H9 (cell line): ENCODE data around the gene EBP. TPM values are rescaled to one million over a fixed set of nuclear protein-coding genes. Genes with fewer than 3 reads are reported as not detected.

Experiments
- DNase-seq: peaks from one replicate; pipeline ENCODE4 v3.0.0-alpha.2; 2017
- H2AFZ ChIP-seq: one replicate; pipeline ENCODE4 v1.6.1; 2013; ENCODE audit warnings: mild to moderate bottlenecking, low read length, control low read depth, moderate library complexity
- H2AK5ac ChIP-seq: 2 replicates; pipeline ENCODE4 v1.6.1; 2013; ENCODE audit warnings: low read length, control low read depth, mixed read lengths; ENCODE audit not compliant: insufficient read length
- H2BK120ac ChIP-seq: one replicate; pipeline ENCODE4 v1.6.1; 2013; ENCODE audit warnings: low read depth, mild to moderate bottlenecking, low read length, control low read depth, inconsistent platforms; ENCODE audit not compliant: poor library complexity, severe bottlenecking
- H2BK12ac ChIP-seq: 2 replicates; pipeline ENCODE4 v1.6.1; 2013; ENCODE audit warnings: low read length, control low read depth, mixed read lengths, low read depth; ENCODE audit not compliant: insufficient read length
- H2BK15ac ChIP-seq: 2 replicates; pipeline ENCODE4 v1.6.1; 2013; ENCODE audit warnings: low read depth, low read length, control low read depth
- H2BK20ac ChIP-seq: one replicate; pipeline ENCODE4 v1.6.1; 2013; ENCODE audit warnings: low read depth, mild to moderate bottlenecking, low read length, control low read depth, inconsistent platforms; ENCODE audit not compliant: poor library complexity, severe bottlenecking
- H2BK5ac ChIP-seq: 2 replicates; pipeline ENCODE4 v1.6.1; 2013; ENCODE audit warnings: low read length, control low read depth, mixed read lengths; ENCODE audit not compliant: insufficient read length
- H3K14ac ChIP-seq: 2 replicates; pipeline ENCODE4 v1.6.1; 2013; ENCODE audit warnings: low read length, control low read depth; ENCODE audit not compliant: insufficient read depth
- H3K18ac ChIP-seq: 2 replicates; pipeline ENCODE4 v1.6.1; 2013; ENCODE audit warnings: low read depth, mild to moderate bottlenecking, mixed read lengths, low read length, control low read depth; ENCODE audit not compliant: insufficient read length
- H3K23ac ChIP-seq: 2 replicates; pipeline ENCODE4 v1.6.1; 2013; ENCODE audit warnings: low read length, control low read depth, mixed read lengths, low read depth; ENCODE audit not compliant: insufficient read length
- H3K23me2 ChIP-seq: 2 replicates; pipeline ENCODE4 v1.6.1; 2013; ENCODE audit warnings: low read depth, mild to moderate bottlenecking, mixed read lengths, low read length, control low read depth; ENCODE audit not compliant: insufficient read length, poor library complexity, severe bottlenecking
- H3K27ac ChIP-seq: 2 replicates; pipeline ENCODE4 v1.5.1; 2013; ENCODE audit warnings: low read length, control low read depth, mixed read lengths, low read depth; ENCODE audit not compliant: insufficient read length
- H3K27me3 ChIP-seq: 2 replicates; pipeline ENCODE4 v1.6.1; 2013; ENCODE audit warnings: low read length, control low read depth, inconsistent platforms; ENCODE audit not compliant: insufficient read depth
- H3K4ac ChIP-seq: 2 replicates; pipeline ENCODE4 v1.6.1; 2013; ENCODE audit warnings: low read depth, mild to moderate bottlenecking, control low read depth, inconsistent platforms, low read length, moderate library complexity
- H3K4me1 ChIP-seq: 2 replicates; pipeline ENCODE4 v1.6.1; 2013; ENCODE audit warnings: low read length, control low read depth, inconsistent platforms; ENCODE audit not compliant: insufficient read depth
- H3K4me2 ChIP-seq: 2 replicates; pipeline ENCODE4 v1.6.1; 2013; ENCODE audit warnings: low read length, control low read depth, mixed read lengths; ENCODE audit not compliant: insufficient read length, insufficient read depth
- H3K56ac ChIP-seq: 2 replicates; pipeline ENCODE4 v1.6.1; 2013; ENCODE audit warnings: low read depth, mild to moderate bottlenecking, mixed read lengths, low read length, control low read depth; ENCODE audit not compliant: insufficient read length
- H3K79me1 ChIP-seq: 2 replicates; pipeline ENCODE4 v1.6.1; 2013; ENCODE audit warnings: low read depth, mild to moderate bottlenecking, moderate library complexity, low read length, control low read depth, inconsistent platforms; ENCODE audit not compliant: insufficient read depth, poor library complexity, severe bottlenecking
- H3K79me2 ChIP-seq: 2 replicates; pipeline ENCODE4 v1.6.1; 2013; ENCODE audit warnings: low read length, control low read depth, inconsistent platforms; ENCODE audit not compliant: insufficient read depth
- H3K9ac ChIP-seq: 2 replicates; pipeline ENCODE4 v1.6.1; 2013; ENCODE audit warnings: low read length, control low read depth, mixed read lengths; ENCODE audit not compliant: insufficient read length; ENCODE audit errors: extremely low read depth
- H3K9me3 ChIP-seq: one replicate; pipeline ENCODE4 v1.6.1; 2013; ENCODE audit warnings: low read depth, low read length, inconsistent platforms; ENCODE audit not compliant: control insufficient read depth
- H3T11ph ChIP-seq: one replicate; pipeline ENCODE4 v1.6.1; 2013; ENCODE audit warnings: mild to moderate bottlenecking, low read length, control low read depth, inconsistent platforms
- H4K20me1 ChIP-seq: one replicate; pipeline ENCODE4 v1.6.1; 2013; ENCODE audit not compliant: control insufficient read depth, insufficient read length, insufficient read depth
- H4K5ac ChIP-seq: 2 replicates; pipeline ENCODE4 v1.6.1; 2013; ENCODE audit warnings: low read depth, mild to moderate bottlenecking, mixed read lengths, low read length, control low read depth; ENCODE audit not compliant: insufficient read length
- H4K8ac ChIP-seq: replicated peaks from 2 replicates; pipeline ENCODE4 v1.6.1; 2013; ENCODE audit warnings: low read length, control low read depth, mixed read lengths, low read depth; ENCODE audit not compliant: insufficient read length
- H4K91ac ChIP-seq: 2 replicates; pipeline ENCODE4 v1.6.1; 2013; ENCODE audit warnings: low read depth, mild to moderate bottlenecking, moderate library complexity, mixed read lengths, low read length, control low read depth; ENCODE audit not compliant: insufficient read length
- H3K27ac Mint-ChIP-seq, 3 experiments: 2 replicates in 2 of 3; 3 replicates in 1 of 3; pipeline ENCODE4 v1.8.0; 2020 to 2021; ENCODE audit warnings: mixed read lengths in 3 of 3, mild to moderate bottlenecking in 1 of 3, moderate library complexity in 1 of 3
- H3K27me3 Mint-ChIP-seq: 2 replicates; pipeline ENCODE4 v1.8.0; 2021; ENCODE audit warnings: low read depth, mild to moderate bottlenecking, moderate library complexity, mixed read lengths
- H3K36me3 Mint-ChIP-seq, 3 experiments: 2 replicates in 2 of 3; 3 replicates in 1 of 3; pipeline ENCODE4 v1.8.0; 2020 to 2021; ENCODE audit warnings: low read depth in 3 of 3, mixed read lengths in 3 of 3; ENCODE audit not compliant: insufficient read depth in 1 of 3
- H3K4me1 Mint-ChIP-seq, 2 experiments: 2 replicates each; pipeline ENCODE4 v1.8.0; 2020; ENCODE audit warnings: mixed read lengths in 2 of 2
- H3K4me3 Mint-ChIP-seq, 2 experiments: 2 replicates in 1 of 2; 3 replicates in 1 of 2; pipeline ENCODE4 v1.8.0; 2020 to 2021; ENCODE audit warnings: mild to moderate bottlenecking in 2 of 2, mixed read lengths in 2 of 2, moderate library complexity in 1 of 2
- H3K9me3 Mint-ChIP-seq, 2 experiments: 2 replicates in 1 of 2; 3 replicates in 1 of 2; pipeline ENCODE4 v1.8.0; 2020; ENCODE audit warnings: mild to moderate bottlenecking in 2 of 2, mixed read lengths in 2 of 2, moderate library complexity in 1 of 2
- WGBS: extraction: QIAGEN DNeasy Blood & Tissue Kit; methylation state at CpG from one replicate; pipeline ENCODE4 v1.1.7; 2013; ENCODE audit warnings: missing lambda C conversion rate, low lambda C conversion rate, mixed read lengths; ENCODE audit not compliant: insufficient read length; ENCODE audit errors: extremely low coverage; 5-methylcytosine and 5-hydroxymethylcytosine counted together
- total RNA-seq: library from RNA; stranded (reverse); gene quantifications from 2 replicates; pipeline ENCODE4 v1.2.1, GENCODE V29; 2021
- TF ChIP-seq, protein P1 (sequence below): fragments of 200-600 bp; sonication (generic); conservative IDR thresholded peaks from 3 replicates; pipeline ENCODE4 v1.8.0; 2021; ENCODE audit warnings: antibody characterized with exemption, mild to moderate bottlenecking

The EBP gene
- total RNA-seq, 1 experiment from 2014 or later, result 117 TPM

DNA sequence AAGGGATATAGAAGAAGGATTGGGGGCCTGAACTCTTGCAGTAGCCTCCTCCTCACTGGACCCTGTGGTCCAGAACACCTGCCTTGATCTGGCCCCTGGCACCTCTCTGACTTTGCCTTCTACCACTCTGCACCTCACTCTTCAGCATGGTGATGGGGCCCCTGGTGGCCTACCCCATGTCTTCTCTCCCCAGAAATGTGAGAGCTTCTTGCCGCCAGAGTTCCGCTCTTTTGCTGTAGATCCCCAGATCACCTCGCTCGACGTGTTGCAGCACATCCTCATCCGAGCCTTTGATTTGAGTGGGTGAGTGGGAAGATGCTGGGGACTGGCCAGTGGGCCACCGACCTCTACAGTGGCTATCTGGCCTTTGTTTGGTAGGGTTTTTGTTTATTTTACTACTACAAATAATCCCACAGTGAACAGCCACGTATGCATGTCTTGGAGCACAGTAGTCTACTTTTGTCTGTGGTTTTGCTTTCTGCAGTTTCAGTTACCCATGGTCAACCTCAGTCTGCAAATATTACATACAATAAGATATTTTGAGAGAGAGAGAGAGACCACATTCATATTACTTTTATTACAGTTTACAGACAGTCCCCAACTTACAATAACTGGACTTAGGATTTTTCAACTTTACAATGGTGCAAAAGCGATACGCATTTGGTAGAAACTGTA lies 19.7 kb downstream of the EBP start:
- Histone ChIP-seq H3K23me2 (no peaks in the 10 kb centered on the region), H3K4me1 (no peaks in the 10 kb centered on the region), H2BK20ac (no peak overlapping the region), H2AK5ac (no peak overlapping the region), H3K4me2 (no peak overlapping the region), H3T11ph (no peak overlapping the region), H2BK120ac (no peak overlapping the region), H3K56ac (no peak overlapping the region), H3K9me3 (peaks cover 19% of the 10 kb centered on the region), H4K8ac (no peak overlapping the region), H4K5ac (no peak overlapping the region), H2BK12ac (no peak overlapping the region), H3K23ac (no peak overlapping the region), H3K4ac (no peak overlapping the region), H2BK5ac (no peak overlapping the region), H3K27ac (no peak overlapping the region), H2BK15ac (no peak overlapping the region), H3K14ac (no peak overlapping the region), H3K79me2 (no peaks in the 10 kb centered on the region), H3K27me3 (no peaks in the 10 kb centered on the region), H3K79me1 (no peaks in the 10 kb centered on the region), H2AFZ (no peak overlapping the region), H3K18ac (no peak overlapping the region), H3K9ac (no peak overlapping the region), H4K20me1 (no peaks in the 10 kb centered on the region), H4K91ac (no peak overlapping the region)
- no peak for DNase-seq
- TF ChIP-seq, protein P1, sequence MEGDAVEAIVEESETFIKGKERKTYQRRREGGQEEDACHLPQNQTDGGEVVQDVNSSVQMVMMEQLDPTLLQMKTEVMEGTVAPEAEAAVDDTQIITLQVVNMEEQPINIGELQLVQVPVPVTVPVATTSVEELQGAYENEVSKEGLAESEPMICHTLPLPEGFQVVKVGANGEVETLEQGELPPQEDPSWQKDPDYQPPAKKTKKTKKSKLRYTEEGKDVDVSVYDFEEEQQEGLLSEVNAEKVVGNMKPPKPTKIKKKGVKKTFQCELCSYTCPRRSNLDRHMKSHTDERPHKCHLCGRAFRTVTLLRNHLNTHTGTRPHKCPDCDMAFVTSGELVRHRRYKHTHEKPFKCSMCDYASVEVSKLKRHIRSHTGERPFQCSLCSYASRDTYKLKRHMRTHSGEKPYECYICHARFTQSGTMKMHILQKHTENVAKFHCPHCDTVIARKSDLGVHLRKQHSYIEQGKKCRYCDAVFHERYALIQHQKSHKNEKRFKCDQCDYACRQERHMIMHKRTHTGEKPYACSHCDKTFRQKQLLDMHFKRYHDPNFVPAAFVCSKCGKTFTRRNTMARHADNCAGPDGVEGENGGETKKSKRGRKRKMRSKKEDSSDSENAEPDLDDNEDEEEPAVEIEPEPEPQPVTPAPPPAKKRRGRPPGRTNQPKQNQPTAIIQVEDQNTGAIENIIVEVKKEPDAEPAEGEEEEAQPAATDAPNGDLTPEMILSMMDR, result no peak
- Mint-ChIP-seq H3K27ac (no peak overlapping the region), H3K4me1 (peaks cover 5 to 6% of the 10 kb centered on the region in 2 experiments), H3K36me3 (peaks cover 7 to 30% (median 8%) of the 10 kb centered on the region in 3 experiments; a peak in 6 of 7 replicates), H3K4me3 (no peak overlapping the region; a peak in 1 of 5 replicates), H3K27me3 (no peaks in the 10 kb centered on the region), H3K9me3 (peaks cover 57 to 77% of the 10 kb centered on the region in 2 experiments)
- no CpG with 5 or more reads among the region's 10 CpGs for WGBS
